Fibroblast of mammary gland (primary cell): ENCODE results near the gene SLC8A1.
A peak's percentile ranks its signal among the peaks of the same experiment; 100 is the strongest.

Source experiments
- DNase-seq: peaks from one replicate; pipeline ENCODE4 v3.0.0-alpha.2; 2010; ENCODE audit warnings: low read depth
- H3K4me3 ChIP-seq: 2 replicates; pipeline ENCODE4 v1.5.1; 2011; ENCODE audit warnings: low read depth, mild to moderate bottlenecking, low read length, moderate library complexity; ENCODE audit not compliant: control insufficient read depth
- CTCF ChIP-seq: conservative IDR thresholded peaks from 2 replicates; pipeline ENCODE4 v1.5.1; 2011; ENCODE audit warnings: low read depth, low read length, inconsistent platforms; ENCODE audit not compliant: control insufficient read depth, insufficient read depth

SLC8A1 gene

GRCh38 chr2:40348038-40348437 lies 103.9 kb downstream of the SLC8A1 start:
- no peak for DNase-seq
- no peak for TF ChIP-seq CTCF

GRCh38 chr2:40346535-40347354 lies 105.1 kb downstream of the SLC8A1 start:
- peak; percentile 68 for DNase-seq
- H3K4me3 ChIP-seq, result no peak overlapping the region
- no peak for TF ChIP-seq CTCF

More at GRCh38 chr2:40348038-40348437, 103.9 kb downstream of the SLC8A1 start:
- H3K4me3 ChIP-seq, result no peak overlapping the region

- no peak for TF ChIP-seq CTCF
- no peak for DNase-seq
- no peak overlapping the region for H3K4me3 ChIP-seq
These were observed 107.5 kb downstream of the SLC8A1 start for GRCh38 chr2:40344364-40344763.

- no peak overlapping the region for H3K4me3 ChIP-seq
- peak; percentile 84 for DNase-seq
- TF ChIP-seq CTCF, result no peak
These were observed 108.0 kb downstream of the SLC8A1 start for GRCh38 chr2:40343902-40344301.

GRCh38 chr2:40341198-40341597 lies 110.7 kb downstream of the SLC8A1 start:
- peak; percentile 61 for DNase-seq
- no peak overlapping the region for H3K4me3 ChIP-seq
- no peak for TF ChIP-seq CTCF

GRCh38 chr2:40339026-40339425 lies 112.9 kb downstream of the SLC8A1 start:
- no peak overlapping the region for H3K4me3 ChIP-seq
- no peak for TF ChIP-seq CTCF
- no peak for DNase-seq
